Progenitor cell of endocrine pancreas (in vitro differentiated cells): ENCODE data around the gene BLM. TPM values are rescaled to one million over a fixed set of nuclear protein-coding genes. Genes with fewer than 3 reads are reported as not detected.
A peak's percentile ranks its signal among the peaks of the same experiment; 100 is the strongest.

Source experiments
- DNase-seq: peaks from one replicate; pipeline ENCODE4 v3.0.0; 2021; ENCODE audit warnings: low spot score; ENCODE audit not compliant: unreplicated experiment
- H3K27ac Mint-ChIP-seq: 2 replicates; pipeline ENCODE4 v1.8.0; 2021; ENCODE audit warnings: mild to moderate bottlenecking, moderate library complexity, mixed read lengths
- H3K27me3 Mint-ChIP-seq: 2 replicates; pipeline ENCODE4 v1.8.0; 2021; ENCODE audit warnings: mixed read lengths
- H3K36me3 Mint-ChIP-seq: 2 replicates; pipeline ENCODE4 v1.8.0; 2022; ENCODE audit warnings: mixed read lengths; ENCODE audit not compliant: insufficient read depth
- H3K4me1 Mint-ChIP-seq: 2 replicates; pipeline ENCODE4 v1.8.0; 2021; ENCODE audit warnings: low read depth, mixed read lengths
- H3K4me3 Mint-ChIP-seq: 2 replicates; pipeline ENCODE4 v1.8.0; 2021; ENCODE audit warnings: low read depth, mild to moderate bottlenecking, moderate library complexity, mixed read lengths
- H3K9me3 Mint-ChIP-seq: 2 replicates; pipeline ENCODE4 v1.8.0; 2021; ENCODE audit warnings: low read depth, mixed read lengths
- total RNA-seq: library from RNA; stranded (reverse); gene quantifications from 2 replicates; pipeline ENCODE4 v1.2.1, GENCODE V29; 2021
- TF ChIP-seq, protein P1 (sequence below): fragments of 200-600 bp; sonication (generic); IDR thresholded peaks from one replicate; pipeline ENCODE4 v1.5.0; 2021; ENCODE audit warnings: antibody characterized with exemption, mild to moderate bottlenecking; ENCODE audit not compliant: unreplicated experiment

BLM gene
- total RNA-seq, 1 donor from 2014 or later: 19.6 TPM

DNA sequence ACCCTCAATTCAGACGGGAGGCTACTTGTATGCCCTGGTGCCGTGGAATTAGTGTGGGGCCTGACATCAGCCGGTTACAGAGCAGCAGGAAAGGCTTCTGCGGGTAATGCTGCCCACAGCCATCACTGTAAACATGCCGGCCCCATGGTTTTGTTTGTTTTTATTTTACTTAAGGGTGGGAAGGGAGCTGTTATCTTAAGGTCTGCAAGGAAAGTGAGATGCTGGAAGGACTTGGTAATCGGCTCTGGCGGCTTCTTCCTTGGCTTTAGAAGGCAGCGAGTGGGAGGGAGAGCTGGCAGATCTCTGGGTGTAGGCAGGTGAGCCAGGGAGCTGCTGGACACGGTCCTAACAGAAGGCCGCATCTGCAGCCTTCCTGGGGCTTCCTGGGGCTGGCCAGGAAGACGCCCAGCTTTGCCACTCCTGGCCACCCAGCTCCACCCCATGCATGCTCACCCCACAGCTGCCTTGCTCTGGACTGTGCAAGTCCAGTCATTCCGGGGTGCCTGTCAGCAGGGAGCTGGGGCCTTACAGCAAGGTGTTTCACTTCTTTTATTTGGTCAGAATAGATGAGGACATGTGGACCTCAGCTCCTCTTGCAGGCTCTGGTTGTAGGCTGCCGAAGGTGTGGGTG, 97.2 kb downstream of the BLM start:
- TF ChIP-seq, protein P1, sequence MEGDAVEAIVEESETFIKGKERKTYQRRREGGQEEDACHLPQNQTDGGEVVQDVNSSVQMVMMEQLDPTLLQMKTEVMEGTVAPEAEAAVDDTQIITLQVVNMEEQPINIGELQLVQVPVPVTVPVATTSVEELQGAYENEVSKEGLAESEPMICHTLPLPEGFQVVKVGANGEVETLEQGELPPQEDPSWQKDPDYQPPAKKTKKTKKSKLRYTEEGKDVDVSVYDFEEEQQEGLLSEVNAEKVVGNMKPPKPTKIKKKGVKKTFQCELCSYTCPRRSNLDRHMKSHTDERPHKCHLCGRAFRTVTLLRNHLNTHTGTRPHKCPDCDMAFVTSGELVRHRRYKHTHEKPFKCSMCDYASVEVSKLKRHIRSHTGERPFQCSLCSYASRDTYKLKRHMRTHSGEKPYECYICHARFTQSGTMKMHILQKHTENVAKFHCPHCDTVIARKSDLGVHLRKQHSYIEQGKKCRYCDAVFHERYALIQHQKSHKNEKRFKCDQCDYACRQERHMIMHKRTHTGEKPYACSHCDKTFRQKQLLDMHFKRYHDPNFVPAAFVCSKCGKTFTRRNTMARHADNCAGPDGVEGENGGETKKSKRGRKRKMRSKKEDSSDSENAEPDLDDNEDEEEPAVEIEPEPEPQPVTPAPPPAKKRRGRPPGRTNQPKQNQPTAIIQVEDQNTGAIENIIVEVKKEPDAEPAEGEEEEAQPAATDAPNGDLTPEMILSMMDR: no peak
- Mint-ChIP-seq H3K27me3 (peaks cover 3% of the 10 kb centered on the region), H3K4me1 (peaks cover 7% of the 10 kb centered on the region), H3K27ac (no peak overlapping the region), H3K36me3 (no peaks in the 10 kb centered on the region), H3K4me3 (no peak overlapping the region), H3K9me3 (no peaks in the 10 kb centered on the region)
- no peak for DNase-seq

DNA sequence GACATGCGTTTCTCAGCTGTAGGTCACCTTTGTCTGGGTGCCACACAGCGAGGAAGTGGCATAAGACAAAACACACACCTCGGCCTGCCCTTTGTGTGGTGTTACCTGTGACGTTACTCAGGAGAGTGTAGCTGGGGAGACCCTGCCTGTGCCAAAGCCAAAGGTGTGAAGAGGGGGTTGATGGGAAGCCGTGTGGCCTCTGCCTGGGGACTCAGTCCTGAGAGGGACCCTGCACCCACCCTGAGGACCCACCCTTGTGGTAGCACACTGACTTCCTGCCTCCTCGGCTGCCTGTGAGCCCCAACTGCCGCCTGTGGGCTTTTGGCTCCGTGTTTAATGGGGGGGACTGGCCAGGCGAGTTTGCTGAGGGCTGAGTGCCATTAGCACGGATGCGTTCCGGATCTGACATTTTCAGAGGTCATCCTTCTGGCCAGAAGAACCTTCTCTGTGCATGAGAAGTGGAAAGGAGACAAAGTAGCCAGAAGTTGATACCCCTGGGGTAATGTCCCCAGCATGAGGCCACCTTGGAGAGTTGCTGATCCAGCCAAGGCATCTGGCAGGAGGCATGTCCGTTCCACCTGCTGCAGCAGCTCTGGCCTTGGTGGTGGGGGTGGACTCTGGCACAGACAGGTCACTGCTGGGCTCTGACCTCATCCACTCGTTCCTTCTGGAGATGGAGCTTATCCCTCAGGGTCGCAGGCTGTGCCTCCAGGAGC, 99.4 kb downstream of the BLM start:
- Mint-ChIP-seq H3K36me3 (no peaks in the 10 kb centered on the region), H3K27ac (no peak overlapping the region), H3K27me3 (peaks cover 5% of the 10 kb centered on the region), H3K4me1 (peaks cover 7% of the 10 kb centered on the region), H3K9me3 (no peaks in the 10 kb centered on the region), H3K4me3 (no peak overlapping the region)
- TF ChIP-seq, protein P1: no peak
- no peak for DNase-seq

DNA sequence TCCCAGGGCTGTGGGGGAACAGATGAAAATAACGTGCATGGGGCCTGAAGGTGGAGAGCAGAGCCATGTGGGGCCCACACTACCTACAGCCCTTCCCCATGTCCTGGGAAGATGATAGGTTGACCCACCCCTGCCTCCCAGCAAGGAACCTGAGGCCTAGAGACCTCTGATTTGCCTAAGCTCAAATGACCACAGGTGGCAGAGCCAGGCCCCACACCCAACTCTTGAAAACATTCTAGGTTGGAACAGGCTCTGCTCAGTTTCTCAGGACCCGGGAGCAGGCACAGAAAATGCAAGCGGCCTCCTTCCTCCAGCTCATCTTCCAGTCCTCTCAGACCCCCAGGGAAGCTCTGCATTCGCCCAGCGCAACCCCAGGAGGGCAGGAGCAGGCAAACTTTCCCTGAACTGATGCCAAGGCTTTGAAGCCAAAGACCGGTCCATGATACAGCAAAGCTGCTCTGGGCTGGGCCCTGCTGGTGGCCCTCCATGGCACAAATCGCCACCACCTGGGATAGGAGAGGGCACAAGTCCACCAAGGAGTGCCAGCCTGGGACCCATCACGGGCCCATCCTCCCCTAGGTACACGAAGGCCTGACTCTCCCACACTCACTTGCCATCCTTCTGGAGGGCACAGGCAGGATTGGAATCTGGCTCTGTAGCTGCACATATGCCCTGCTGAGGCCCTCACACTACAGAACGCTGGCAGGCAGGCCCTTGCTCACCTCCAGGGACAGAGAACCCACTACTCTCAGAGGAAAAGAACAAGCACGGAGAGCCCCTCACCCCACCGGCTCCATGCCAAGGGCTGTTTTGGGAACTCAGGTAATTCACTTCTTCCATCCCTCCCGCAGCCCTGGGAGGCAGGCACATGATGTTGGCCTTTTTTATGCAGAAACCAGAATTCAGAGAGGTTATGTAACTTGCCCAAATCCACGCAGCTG, 100.2 kb downstream of the BLM start:
- peaks cover 5% of the 10 kb centered on the region for H3K27me3 Mint-ChIP-seq
- H3K27ac Mint-ChIP-seq: no peak overlapping the region
- no peak overlapping the region for H3K4me3 Mint-ChIP-seq
- no peaks in the 10 kb centered on the region for H3K36me3 Mint-ChIP-seq
- H3K9me3 Mint-ChIP-seq: no peaks in the 10 kb centered on the region
- peaks cover 7% of the 10 kb centered on the region for H3K4me1 Mint-ChIP-seq
- DNase-seq: no peak
- TF ChIP-seq, protein P1: no peak

DNA sequence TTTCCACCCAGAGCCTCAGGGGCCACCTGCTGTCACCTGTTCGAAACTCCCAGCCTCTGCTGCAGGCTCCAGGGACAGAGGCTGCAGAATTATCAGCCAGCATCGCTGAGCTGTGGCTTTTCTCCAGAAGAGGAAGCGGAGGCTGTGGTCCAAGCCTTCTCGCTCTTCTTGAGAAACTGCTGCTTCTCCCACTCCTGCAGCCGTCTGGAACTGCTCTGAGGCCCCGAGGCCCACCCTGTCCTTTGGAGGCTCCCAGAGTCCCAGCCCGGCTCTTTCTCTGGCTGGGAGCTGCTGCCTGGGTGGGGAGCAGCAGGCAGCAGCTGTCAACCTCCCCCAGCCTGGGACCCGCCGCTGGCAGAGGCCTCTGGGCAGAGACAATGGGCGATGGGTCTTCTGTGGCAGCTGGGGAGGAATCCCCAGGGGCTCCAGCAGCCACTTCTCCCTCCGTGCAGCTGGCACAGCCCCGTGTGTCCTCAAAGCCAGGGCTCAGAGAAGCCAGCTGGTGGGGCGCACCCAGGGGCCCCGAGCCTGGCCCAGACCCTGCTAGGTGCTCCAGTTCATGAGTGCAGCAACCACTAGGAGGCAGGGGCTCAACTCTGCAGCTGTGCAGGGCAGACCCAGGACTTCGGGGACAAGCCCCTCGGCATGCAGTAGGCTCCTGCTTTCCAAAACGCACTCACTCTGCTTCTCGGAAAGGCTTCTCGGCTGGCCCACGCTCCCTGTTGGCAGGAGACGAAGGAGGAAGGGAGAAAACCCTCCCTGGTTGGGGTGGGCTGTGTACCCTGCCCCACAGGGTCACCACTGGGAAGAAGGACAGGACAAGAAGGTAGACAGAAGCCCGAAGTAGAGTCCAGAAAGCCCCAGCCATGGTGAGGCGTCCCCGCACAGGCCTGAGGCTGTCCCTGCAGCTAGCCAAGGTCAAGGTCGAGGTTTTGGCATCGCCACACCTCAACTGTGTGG, 101.4 kb downstream of the BLM start:
- Mint-ChIP-seq H3K9me3 (no peaks in the 10 kb centered on the region), H3K4me1 (peaks cover 9% of the 10 kb centered on the region), H3K4me3 (no peak overlapping the region), H3K27ac (no peak overlapping the region), H3K36me3 (no peaks in the 10 kb centered on the region), H3K27me3 (peaks cover 5% of the 10 kb centered on the region)
- TF ChIP-seq, protein P1: peak; percentile 29
- no peak for DNase-seq
